ENCODE data around the gene BRCC3.

Gene BRCC3

DNA sequence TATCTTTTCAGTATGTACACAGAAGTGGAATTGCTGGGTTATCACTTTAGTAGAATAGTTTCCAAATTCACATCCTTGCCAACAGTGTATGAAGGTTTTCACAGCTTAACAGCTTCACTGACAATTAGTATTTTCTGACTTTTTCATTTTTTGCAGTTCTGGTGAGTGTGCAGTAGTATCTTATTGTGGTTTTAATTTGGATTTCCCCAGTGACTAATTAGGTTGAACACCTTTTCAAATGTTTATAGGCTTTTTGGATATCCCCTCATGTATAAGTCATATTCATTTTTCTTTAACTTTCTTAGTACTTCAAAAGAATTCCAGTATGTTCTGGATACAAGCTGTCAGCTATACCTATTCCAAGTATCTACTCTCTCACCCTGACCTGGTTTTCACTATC is 37.1 kb downstream of the BRCC3 start:
- TF ChIP-seq, protein P1, sequence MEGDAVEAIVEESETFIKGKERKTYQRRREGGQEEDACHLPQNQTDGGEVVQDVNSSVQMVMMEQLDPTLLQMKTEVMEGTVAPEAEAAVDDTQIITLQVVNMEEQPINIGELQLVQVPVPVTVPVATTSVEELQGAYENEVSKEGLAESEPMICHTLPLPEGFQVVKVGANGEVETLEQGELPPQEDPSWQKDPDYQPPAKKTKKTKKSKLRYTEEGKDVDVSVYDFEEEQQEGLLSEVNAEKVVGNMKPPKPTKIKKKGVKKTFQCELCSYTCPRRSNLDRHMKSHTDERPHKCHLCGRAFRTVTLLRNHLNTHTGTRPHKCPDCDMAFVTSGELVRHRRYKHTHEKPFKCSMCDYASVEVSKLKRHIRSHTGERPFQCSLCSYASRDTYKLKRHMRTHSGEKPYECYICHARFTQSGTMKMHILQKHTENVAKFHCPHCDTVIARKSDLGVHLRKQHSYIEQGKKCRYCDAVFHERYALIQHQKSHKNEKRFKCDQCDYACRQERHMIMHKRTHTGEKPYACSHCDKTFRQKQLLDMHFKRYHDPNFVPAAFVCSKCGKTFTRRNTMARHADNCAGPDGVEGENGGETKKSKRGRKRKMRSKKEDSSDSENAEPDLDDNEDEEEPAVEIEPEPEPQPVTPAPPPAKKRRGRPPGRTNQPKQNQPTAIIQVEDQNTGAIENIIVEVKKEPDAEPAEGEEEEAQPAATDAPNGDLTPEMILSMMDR (conservative IDR thresholded peaks at IDR 0.05; ENCODE audit: low read depth, low read length): no peak
- no peak for DNase-seq (ENCODE audit: low read depth)
- no peak overlapping the region for H3K4me3 ChIP-seq (ENCODE audit: low read depth, low read length)

DNA sequence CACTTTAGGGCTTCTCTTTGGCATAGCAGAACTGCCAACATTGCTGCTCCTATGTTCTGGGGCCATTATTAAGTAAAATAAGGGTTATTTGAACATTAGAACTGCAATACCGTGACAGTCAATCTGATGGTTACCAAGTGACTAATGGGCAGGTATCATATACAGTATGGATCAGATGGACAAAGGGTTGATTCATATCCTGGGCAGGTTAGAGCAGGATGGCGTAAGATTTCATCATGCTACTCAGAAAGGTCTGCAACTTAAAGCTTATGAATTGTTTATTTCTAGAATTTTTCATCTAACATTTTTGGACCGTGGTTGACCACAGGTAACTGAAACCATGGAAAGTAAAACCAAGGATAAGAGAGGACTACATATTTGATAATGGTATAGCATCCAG is 40.9 kb downstream of the BRCC3 start:
- DNase-seq (ENCODE audit: low read depth): peak; percentile 19
- H3K4me3 ChIP-seq (ENCODE audit: low read depth, low read length): no peak overlapping the region
- TF ChIP-seq, protein P1 (conservative IDR thresholded peaks at IDR 0.05; ENCODE audit: low read depth, low read length): no peak

DNA sequence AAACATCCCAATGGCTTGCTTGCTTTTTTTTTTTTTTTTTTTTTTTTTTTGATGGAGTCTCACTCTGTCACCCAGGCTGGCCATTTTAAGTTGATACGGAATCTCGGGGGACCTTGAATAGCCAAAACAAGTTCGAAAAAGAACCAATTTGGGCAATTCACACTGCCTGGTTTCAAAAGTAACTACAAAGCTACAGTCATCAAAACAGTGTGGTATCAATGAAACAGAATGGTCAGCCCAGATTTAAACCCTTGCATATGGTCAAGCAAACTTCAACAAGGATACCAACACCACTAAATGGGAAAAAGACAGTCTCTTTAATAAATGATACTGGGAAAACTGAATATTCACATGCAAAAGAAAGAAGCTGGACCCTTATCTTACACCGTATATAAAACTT is 41.8 kb downstream of the BRCC3 start:
- DNase-seq (ENCODE audit: low read depth): no peak
- TF ChIP-seq, protein P1 (conservative IDR thresholded peaks at IDR 0.05; ENCODE audit: low read depth, low read length): no peak
- no peak overlapping the region for H3K4me3 ChIP-seq (ENCODE audit: low read depth, low read length)

DNA sequence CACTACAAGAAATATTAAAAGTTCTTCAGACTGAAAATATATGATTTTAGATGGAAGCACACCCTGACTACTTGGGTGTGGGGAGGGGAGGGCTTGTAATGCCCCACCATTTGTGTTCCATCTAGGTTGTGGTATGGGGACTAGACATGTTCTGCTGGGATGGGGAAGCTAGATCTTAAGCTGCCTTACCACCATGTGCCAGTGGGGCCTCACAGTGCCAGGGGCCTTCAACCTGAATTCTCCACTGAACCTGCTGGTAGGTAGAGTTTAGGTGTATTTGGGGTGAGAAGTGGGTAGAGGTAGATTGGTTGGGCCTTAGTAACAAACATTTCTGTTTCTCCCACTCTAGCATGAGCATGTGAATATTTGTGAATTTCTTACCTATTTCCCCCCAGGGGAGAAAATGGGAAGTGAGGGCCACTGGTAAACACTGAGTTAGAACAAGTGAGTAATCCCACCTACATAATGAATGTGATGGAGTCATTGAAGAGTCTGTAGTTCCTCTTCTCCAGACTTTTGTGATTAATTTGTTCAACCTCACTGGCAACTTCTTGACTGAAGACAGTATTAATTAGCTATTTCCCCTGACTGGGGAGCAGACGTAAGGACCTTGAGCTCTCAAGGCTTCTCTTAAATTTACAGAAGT is 44.0 kb downstream of the BRCC3 start:
- no peak overlapping the region for H3K4me3 ChIP-seq (ENCODE audit: low read depth, low read length)
- TF ChIP-seq, protein P1 (conservative IDR thresholded peaks at IDR 0.05; ENCODE audit: low read depth, low read length): no peak

DNA sequence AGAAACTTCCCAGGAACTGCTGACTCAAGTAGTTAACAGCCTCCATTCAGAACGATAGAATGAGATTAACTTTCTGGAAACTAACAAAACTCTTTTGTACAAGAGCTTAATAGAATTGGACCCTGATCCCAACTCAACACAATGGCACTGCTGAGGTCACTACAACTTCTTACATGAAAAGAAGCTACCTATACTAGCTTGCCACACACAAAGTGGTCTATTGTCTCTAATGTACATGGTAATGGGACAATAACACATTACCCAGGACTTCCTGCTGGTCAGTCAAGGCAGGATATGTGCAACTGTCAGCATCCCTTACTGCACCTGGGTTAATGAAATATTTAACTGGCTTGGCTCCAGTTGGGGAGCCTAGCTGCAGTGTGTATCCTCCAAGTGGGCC is 56.2 kb downstream of the BRCC3 start:
- H3K4me3 ChIP-seq (ENCODE audit: low read depth, low read length): no peak overlapping the region
- TF ChIP-seq, protein P1 (conservative IDR thresholded peaks at IDR 0.05; ENCODE audit: low read depth, low read length): no peak
- DNase-seq (ENCODE audit: low read depth): no peak

More for the DNA sequence above, 44.0 kb downstream of the BRCC3 start:
- DNase-seq (ENCODE audit: low read depth): no peak

DNA sequence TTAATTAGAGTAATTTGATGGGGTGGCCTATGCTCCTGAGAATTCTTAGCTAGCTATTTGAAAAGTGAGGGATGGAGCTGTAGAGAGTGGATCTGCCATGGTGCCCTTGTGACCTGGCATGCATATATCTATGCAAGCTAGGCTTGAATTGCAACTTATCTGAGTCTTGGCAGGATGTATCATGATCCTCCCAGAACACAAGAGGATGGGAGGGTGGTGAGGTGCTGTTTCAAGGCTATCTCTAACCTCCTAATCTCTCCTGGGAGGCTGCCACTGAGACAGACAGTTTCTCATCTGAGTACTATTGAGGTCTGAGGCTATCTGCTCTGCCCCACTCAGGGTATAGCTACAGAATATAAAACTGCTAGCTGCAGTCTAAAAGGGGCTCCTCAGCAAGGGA is 56.6 kb downstream of the BRCC3 start:
- H3K4me3 ChIP-seq (ENCODE audit: low read depth, low read length): no peak overlapping the region
- TF ChIP-seq, protein P1 (conservative IDR thresholded peaks at IDR 0.05; ENCODE audit: low read depth, low read length): no peak
- DNase-seq (ENCODE audit: low read depth): no peak

DNA sequence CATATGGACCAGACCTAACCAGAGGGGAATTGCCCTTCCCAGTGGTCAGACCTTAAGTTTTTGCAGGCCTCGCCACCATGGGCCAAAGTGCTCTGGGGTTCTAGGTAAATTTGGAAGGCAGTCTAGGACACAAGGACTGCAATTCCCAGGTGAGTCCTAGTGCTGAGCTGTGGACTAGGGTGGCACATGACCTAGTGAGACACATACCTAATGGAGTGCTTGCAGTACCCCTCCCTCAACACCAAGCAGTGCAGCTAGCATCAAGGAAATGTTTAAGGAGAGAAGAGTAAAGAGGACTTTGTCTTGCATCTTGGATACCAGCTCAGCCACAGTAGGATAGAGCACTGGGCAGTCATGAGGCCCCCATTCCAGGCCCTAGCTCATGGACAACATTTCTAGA is 60.8 kb downstream of the BRCC3 start:
- no peak overlapping the region for H3K4me3 ChIP-seq (ENCODE audit: low read depth, low read length)
- no peak for DNase-seq (ENCODE audit: low read depth)
- TF ChIP-seq, protein P1 (conservative IDR thresholded peaks at IDR 0.05; ENCODE audit: low read depth, low read length): no peak

All from choroid plexus epithelial cell (primary cell).